Endodermal cell (in vitro differentiated cells): ENCODE data around the gene GSK3A. TPM values are rescaled to one million over a fixed set of nuclear protein-coding genes. Genes with fewer than 3 reads are reported as not detected.
A peak's percentile ranks its signal among the peaks of the same experiment; 100 is the strongest.

ENCODE experiments used
- DNase-seq: peaks from one replicate; pipeline ENCODE4 v3.0.0-alpha.2; 2017
- H3K27ac ChIP-seq: 2 replicates; pipeline ENCODE4 v1.5.1; 2013; ENCODE audit warnings: mild to moderate bottlenecking, low read depth, low read length, moderate library complexity
- H3K27me3 ChIP-seq: 2 replicates; pipeline ENCODE4 v1.6.1; 2013; ENCODE audit warnings: mild to moderate bottlenecking, low read length, moderate library complexity; ENCODE audit not compliant: insufficient read depth, control insufficient read depth, poor library complexity, severe bottlenecking
- H3K36me3 ChIP-seq: 2 replicates; pipeline ENCODE4 v1.7.0; 2013; ENCODE audit warnings: mild to moderate bottlenecking, low read length, moderate library complexity; ENCODE audit not compliant: control insufficient read depth, insufficient read depth
- H3K4me1 ChIP-seq: one replicate; pipeline ENCODE4 v1.7.0; 2013; ENCODE audit warnings: low read length; ENCODE audit not compliant: control insufficient read depth, insufficient read depth
- H3K4me3 ChIP-seq: 2 replicates; pipeline ENCODE4 v1.5.1; 2013; ENCODE audit warnings: mild to moderate bottlenecking, low read length, moderate library complexity
- H3K9ac ChIP-seq: 2 replicates; pipeline ENCODE4 v1.6.1; 2013; ENCODE audit warnings: mild to moderate bottlenecking, low read length, moderate library complexity; ENCODE audit not compliant: poor library complexity, severe bottlenecking; ENCODE audit errors: extremely low read depth
- H3K9me3 ChIP-seq: 2 replicates; pipeline ENCODE4 v1.6.1; 2013; ENCODE audit warnings: mild to moderate bottlenecking, low read length, moderate library complexity; ENCODE audit not compliant: control insufficient read depth
- H3K27ac Mint-ChIP-seq: 2 replicates; pipeline ENCODE4 v1.8.0; 2020; ENCODE audit warnings: mixed read lengths
- H3K27me3 Mint-ChIP-seq: 2 replicates; pipeline ENCODE4 v1.8.0; 2021; ENCODE audit warnings: mild to moderate bottlenecking, mixed read lengths; ENCODE audit not compliant: insufficient read depth
- H3K36me3 Mint-ChIP-seq: 2 replicates; pipeline ENCODE4 v1.8.0; 2020; ENCODE audit warnings: low read depth, mixed read lengths
- H3K4me1 Mint-ChIP-seq: 2 replicates; pipeline ENCODE4 v1.8.0; 2020; ENCODE audit warnings: mixed read lengths
- H3K4me3 Mint-ChIP-seq: 2 replicates; pipeline ENCODE4 v1.8.0; 2020; ENCODE audit warnings: mild to moderate bottlenecking, moderate library complexity, mixed read lengths
- H3K9me3 Mint-ChIP-seq: 2 replicates; pipeline ENCODE4 v1.8.0; 2020; ENCODE audit warnings: mild to moderate bottlenecking, mixed read lengths
- WGBS, 2 experiments: methylation state at CpG; one replicate each; pipeline versions ENCODE4 v1.1.5 to v1.1.7; 2013; ENCODE audit warnings: missing lambda C conversion rate in 2 of 2, mixed read lengths in 1 of 2; ENCODE audit not compliant: insufficient coverage in 1 of 2, insufficient read length in 1 of 2; 5-methylcytosine and 5-hydroxymethylcytosine counted together
- total RNA-seq, 2 donors: library from RNA; stranded (reverse); fragmentation: NEBNext Ultra II Directional in 1 of 2; extraction: Animal tissue kit (Norgen Biotek cat#: 25700) in 1 of 2; gene quantifications; 2 replicates in 1 of 2; 3 replicates in 1 of 2; pipeline ENCODE4 v1.2.1, GENCODE V29; 2021
- TF ChIP-seq, protein P1 (sequence below): fragments of 200-600 bp; sonication (generic); conservative IDR thresholded peaks from 2 replicates; pipeline ENCODE4 v1.5.0; 2021; ENCODE audit warnings: antibody characterized with exemption, mild to moderate bottlenecking

Gene GSK3A
- total RNA-seq, 2 donors from 2014 or later, result 52.6 to 55.1 TPM

DNA sequence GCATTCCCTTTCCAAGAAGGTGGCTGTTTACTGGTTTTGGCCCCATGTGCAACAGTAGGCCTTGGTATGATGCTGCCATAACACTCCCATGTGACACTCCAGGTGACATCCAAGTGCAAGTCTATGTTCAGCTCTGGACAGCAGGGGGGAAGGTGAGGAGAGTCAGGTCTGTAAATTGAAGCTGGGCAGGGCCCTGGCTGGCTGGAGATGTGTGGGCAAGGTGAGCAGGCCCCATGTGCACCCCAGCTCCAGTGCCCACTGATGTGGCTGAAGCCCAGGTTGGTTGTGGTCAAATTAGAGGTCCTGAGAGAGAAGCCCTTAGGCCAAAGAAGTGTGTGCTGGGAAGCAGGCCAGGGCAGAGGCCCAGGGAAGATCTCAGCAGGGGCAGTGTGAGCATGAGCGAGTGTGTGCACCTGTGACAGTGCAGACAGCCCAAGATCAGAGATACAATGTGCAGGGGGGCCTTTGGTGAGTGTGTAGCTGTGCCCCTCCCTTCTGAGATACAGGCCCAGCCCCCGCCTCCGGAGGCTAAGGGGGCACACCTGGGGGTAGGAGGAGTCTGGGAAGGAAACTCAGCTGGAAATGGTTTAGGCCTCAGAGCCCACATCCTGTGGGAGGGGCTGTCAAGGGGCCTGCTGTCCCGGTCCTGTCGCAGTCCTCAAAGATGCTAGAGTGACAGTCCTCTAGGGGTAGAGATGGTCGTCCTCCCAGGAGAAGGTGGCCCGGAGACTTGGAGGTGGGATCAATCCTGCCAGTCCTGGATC lies 43.5 kb downstream of the GSK3A start:
- Histone ChIP-seq H3K27ac (no peak overlapping the region), H3K36me3 (peaks cover 39% of the 10 kb centered on the region), H3K9ac (no peak overlapping the region), H3K27me3 (no peaks in the 10 kb centered on the region), H3K4me3 (no peak overlapping the region), H3K4me1 (no peaks in the 10 kb centered on the region), H3K9me3 (no peaks in the 10 kb centered on the region)
- Mint-ChIP-seq H3K27me3 (peaks cover 6% of the 10 kb centered on the region), H3K4me1 (no peaks in the 10 kb centered on the region), H3K9me3 (no peaks in the 10 kb centered on the region), H3K4me3 (no peak overlapping the region), H3K27ac (no peak overlapping the region), H3K36me3 (peaks cover 67% of the 10 kb centered on the region)
- DNase-seq, result peak; percentile 84
- TF ChIP-seq, protein P1, sequence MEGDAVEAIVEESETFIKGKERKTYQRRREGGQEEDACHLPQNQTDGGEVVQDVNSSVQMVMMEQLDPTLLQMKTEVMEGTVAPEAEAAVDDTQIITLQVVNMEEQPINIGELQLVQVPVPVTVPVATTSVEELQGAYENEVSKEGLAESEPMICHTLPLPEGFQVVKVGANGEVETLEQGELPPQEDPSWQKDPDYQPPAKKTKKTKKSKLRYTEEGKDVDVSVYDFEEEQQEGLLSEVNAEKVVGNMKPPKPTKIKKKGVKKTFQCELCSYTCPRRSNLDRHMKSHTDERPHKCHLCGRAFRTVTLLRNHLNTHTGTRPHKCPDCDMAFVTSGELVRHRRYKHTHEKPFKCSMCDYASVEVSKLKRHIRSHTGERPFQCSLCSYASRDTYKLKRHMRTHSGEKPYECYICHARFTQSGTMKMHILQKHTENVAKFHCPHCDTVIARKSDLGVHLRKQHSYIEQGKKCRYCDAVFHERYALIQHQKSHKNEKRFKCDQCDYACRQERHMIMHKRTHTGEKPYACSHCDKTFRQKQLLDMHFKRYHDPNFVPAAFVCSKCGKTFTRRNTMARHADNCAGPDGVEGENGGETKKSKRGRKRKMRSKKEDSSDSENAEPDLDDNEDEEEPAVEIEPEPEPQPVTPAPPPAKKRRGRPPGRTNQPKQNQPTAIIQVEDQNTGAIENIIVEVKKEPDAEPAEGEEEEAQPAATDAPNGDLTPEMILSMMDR, result no peak
- 71 to 88% methylated on average over 5 to 7 of the region's 7 CpGs for WGBS, 2 experiments

DNA sequence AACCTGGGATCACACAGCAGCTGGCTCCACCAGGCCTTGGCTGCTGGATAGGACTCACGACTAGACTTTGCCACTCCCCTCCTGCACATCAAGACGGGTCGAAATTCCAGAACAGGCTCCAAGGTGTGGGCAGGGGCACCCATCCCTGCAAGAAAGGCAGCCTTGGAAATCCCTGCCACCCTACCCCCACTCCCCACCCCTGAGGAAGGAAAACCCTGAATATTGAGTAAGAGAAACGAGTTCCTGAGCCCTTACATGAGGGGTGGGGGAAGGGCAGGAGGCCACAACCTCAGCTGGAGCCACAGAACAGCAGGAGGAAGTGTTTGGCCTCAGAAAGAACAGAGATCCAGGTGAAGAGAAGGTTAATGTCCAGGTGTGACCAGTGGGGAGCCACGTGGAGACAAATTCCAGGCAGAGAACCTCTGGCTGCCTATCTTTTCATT lies 45.0 kb downstream of the GSK3A start:
- Mint-ChIP-seq H3K9me3 (peaks cover 3% of the 10 kb centered on the region), H3K27me3 (peaks cover 16% of the 10 kb centered on the region), H3K27ac (no peak overlapping the region), H3K4me1 (no peaks in the 10 kb centered on the region), H3K4me3 (no peak overlapping the region), H3K36me3 (peaks cover 55% of the 10 kb centered on the region)
- DNase-seq, result peak; percentile 66
- no peak overlapping the region for H3K27ac ChIP-seq
- H3K4me1 ChIP-seq, result no peaks in the 10 kb centered on the region
- TF ChIP-seq, protein P1, result no peak
- H3K9me3 ChIP-seq, result peaks cover 7% of the 10 kb centered on the region
- H3K4me3 ChIP-seq, result no peak overlapping the region
- WGBS, 2 experiments, result 51 to 67% methylated on average over 5 of the region's 5 CpGs
- H3K27me3 ChIP-seq, result no peaks in the 10 kb centered on the region
- H3K9ac ChIP-seq, result no peak overlapping the region
- peaks cover 30% of the 10 kb centered on the region for H3K36me3 ChIP-seq

DNA sequence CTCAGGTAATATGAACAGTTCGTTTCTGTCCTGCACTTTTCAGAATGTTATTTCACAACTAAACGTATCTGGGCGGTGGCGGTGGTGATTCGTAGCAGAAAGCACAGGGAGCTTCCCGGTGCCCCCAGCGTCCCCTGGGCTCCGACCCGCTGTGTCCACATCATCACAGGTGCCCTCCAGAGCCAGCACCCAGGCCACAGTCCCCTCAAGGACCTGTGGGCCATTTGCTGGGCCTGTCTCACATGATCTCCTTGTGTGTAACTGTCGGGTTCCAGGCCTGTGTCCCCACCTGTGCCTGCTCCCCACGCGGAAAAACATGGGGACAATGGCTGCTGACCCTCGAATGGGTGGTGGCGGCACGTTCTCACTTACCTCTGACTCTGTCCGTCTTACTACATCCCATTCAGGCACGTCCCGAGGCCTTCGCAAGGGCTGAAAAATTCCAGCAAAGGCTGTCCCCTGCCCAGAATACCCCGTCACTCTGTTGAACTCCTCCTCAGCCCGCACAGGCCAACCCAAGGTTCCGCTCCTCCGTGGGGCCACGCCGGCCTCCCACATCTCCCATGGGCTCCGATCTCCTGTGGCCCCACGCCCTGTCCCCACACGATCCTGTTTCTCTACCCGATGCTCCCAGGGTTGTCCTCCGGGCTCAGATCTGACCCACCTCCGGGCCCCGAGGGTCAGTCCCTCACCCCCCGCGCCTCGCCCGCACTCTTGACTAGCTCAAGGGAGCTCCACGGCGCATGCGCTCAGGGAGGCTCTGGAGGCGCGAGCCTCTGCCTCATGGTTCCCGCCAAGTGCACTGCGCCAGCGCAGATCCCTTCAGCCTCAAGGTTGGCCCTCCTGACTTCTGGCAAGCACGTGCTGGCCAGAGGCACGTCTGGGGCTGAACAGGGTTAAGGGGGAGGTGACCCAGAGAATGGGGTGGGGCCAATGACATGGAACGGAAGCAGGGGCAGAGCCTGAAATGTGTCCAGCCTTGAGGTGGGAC lies 46.1 kb downstream of the GSK3A start:
- peaks cover 21% of the 10 kb centered on the region for H3K36me3 ChIP-seq
- peak; percentile 68 for DNase-seq
- H3K27ac ChIP-seq, result no peak overlapping the region
- H3K9me3 Mint-ChIP-seq, result peaks cover 3% of the 10 kb centered on the region
- no peak overlapping the region for H3K27ac Mint-ChIP-seq
- H3K4me3 ChIP-seq, result no peak overlapping the region
- H3K9me3 ChIP-seq, result peaks cover 7% of the 10 kb centered on the region
- no peaks in the 10 kb centered on the region for H3K27me3 ChIP-seq
- no peaks in the 10 kb centered on the region for H3K4me1 Mint-ChIP-seq
- no peaks in the 10 kb centered on the region for H3K4me1 ChIP-seq
- no peak overlapping the region for H3K9ac ChIP-seq
- 93 to 95% methylated on average over 45 to 47 of the region's 47 CpGs for WGBS, 2 experiments
- peaks cover 46% of the 10 kb centered on the region for H3K36me3 Mint-ChIP-seq
- TF ChIP-seq, protein P1, result no peak
- peaks cover 23% of the 10 kb centered on the region for H3K27me3 Mint-ChIP-seq
- H3K4me3 Mint-ChIP-seq, result no peak overlapping the region
